Breast epithelium (tissue), 3 donors: ENCODE measurements around the gene NRG3.

ENCODE experiments used
- POLR2A ChIP-seq: fragments of 450-650 bp; IDR thresholded peaks from one replicate; pipeline ENCODE4 v1.6.1; 2016; ENCODE audit warnings: antibody characterized with exemption, mild to moderate bottlenecking, moderate library complexity
- TF ChIP-seq, protein P1 (sequence below), 3 donors: fragments of 450-650 bp; IDR thresholded peaks; one replicate each; pipeline ENCODE4 v1.5.1; 2016 to 2017; ENCODE audit warnings: antibody characterized with exemption in 3 of 3, mild to moderate bottlenecking in 3 of 3, moderate library complexity in 3 of 3

- TF ChIP-seq, protein P1, sequence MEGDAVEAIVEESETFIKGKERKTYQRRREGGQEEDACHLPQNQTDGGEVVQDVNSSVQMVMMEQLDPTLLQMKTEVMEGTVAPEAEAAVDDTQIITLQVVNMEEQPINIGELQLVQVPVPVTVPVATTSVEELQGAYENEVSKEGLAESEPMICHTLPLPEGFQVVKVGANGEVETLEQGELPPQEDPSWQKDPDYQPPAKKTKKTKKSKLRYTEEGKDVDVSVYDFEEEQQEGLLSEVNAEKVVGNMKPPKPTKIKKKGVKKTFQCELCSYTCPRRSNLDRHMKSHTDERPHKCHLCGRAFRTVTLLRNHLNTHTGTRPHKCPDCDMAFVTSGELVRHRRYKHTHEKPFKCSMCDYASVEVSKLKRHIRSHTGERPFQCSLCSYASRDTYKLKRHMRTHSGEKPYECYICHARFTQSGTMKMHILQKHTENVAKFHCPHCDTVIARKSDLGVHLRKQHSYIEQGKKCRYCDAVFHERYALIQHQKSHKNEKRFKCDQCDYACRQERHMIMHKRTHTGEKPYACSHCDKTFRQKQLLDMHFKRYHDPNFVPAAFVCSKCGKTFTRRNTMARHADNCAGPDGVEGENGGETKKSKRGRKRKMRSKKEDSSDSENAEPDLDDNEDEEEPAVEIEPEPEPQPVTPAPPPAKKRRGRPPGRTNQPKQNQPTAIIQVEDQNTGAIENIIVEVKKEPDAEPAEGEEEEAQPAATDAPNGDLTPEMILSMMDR (IDR thresholded peaks at IDR 0.05), result no peak
- TF ChIP-seq POLR2A, result no peak
Observed at GRCh38 chr10:83012866-83013265, 1137.9 kb downstream of the NRG3 start.
